NCI-H2081 (cell line): Measurements from ENCODE around the gene CNTD1.
"Not testable (repeated sequence)": the region's sequence is repeated elsewhere in the genome, so short reads cannot be mapped to it uniquely, and the experiment has no call there.

Experiments
- DNase-seq, 2 experiments: peaks; one replicate each; lab custom pipeline; 2025; lab: John Stamatoyannopoulos, UW

The CNTD1 gene, protein sequence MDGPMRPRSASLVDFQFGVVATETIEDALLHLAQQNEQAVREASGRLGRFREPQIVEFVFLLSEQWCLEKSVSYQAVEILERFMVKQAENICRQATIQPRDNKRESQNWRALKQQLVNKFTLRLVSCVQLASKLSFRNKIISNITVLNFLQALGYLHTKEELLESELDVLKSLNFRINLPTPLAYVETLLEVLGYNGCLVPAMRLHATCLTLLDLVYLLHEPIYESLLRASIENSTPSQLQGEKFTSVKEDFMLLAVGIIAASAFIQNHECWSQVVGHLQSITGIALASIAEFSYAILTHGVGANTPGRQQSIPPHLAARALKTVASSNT

DNA sequence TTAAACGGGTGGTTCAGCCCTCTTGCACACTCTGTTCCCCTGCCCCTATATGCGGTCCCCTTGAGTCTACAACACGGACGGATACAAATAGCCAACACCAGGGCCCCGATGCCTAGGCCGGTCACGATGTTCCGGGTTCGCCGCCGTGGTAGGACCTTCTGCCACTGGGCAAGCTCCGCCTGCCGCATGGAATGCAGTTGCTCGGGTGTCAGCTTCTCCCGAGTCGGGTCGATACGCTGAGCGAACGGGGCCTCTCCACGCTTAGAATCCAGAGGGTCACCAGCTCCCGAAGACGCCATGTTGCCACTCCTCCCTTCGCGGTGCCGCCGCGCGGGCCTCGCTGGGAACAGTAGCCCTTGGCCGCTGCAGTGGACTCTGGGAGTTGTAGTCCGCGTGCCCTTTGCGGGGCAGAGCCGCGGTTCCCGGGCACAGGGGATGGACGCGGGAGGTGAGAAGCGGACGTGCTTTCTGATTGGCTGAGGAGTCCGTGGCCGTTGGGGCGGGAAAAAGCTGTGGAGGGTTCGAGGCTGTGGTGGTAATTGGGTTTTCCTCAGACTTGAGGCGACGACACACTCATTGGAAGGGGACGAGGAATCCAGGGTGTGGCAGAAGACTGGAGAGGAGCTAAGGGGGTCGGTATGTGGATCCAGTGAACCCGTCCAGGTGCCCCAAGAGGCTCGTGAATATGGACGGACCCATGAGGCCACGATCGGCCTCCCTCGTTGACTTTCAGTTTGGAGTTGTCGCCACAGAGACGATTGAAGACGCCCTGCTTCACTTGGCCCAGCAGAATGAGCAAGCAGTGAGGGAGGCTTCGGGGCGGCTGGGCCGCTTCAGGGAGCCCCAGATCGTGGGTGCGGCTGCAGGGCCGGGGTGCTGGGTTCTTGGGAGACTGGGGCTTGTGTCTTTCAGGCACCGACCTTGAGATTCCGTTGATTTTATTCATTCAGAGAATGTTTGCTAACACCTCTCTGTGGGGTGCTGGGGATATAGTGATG, at the start of gene CNTD1, which contains the start of gene COA3:
Gene CNTD1 (plus strand): TSS at position 479 of the 998 bp plus-strand sequence. CDS start 207 bp downstream, at position 686.
Gene COA3 (minus strand): TSS at position 322 of the 998 bp plus-strand sequence. CDS start 23 bp downstream, at position 299.
- peak; percentile 78 to 91 for DNase-seq

DNA sequence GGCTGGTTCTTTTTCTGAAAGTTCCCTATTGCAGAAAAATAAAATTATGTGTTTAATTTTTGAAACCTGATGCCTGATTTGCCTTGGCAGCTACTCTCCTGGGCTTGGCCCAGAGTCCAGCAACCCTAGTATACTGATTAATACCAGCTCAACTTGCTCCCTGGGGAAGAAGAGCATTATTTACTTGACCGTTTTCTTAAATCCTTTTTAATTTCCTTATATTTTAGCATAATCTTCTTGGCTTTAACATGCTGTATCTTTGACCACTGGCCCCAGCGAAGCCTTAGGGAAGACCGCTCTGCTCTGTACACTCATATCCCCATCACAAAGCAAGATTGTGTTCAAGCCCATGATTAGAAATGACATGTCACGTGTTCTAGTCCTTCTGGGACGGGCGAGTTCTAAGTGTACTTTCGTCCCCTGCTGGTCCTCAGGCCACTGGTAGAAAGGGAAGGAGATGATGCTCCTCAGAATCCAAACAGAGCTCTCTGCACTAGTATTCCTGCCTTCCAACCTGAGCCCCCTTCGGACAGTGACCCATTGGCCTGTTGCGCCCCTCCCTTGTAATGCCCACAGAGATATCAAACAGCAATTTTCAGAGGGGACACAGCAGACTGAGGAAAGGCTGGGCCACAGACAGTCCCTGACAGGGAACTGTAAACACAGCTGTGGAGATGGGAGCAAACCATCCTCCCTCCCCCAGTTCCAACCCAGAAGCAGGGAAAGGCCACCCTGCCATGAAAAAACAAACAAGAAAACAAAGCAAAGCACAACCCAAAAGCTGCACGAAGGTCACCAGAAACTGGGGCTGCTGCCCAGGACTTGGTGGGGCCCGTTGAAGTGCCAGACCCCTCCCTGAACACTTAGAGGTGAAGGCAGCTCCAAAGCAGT, 49.5 kb upstream of the CNTD1 start:
- DNase-seq, result no peak

DNA sequence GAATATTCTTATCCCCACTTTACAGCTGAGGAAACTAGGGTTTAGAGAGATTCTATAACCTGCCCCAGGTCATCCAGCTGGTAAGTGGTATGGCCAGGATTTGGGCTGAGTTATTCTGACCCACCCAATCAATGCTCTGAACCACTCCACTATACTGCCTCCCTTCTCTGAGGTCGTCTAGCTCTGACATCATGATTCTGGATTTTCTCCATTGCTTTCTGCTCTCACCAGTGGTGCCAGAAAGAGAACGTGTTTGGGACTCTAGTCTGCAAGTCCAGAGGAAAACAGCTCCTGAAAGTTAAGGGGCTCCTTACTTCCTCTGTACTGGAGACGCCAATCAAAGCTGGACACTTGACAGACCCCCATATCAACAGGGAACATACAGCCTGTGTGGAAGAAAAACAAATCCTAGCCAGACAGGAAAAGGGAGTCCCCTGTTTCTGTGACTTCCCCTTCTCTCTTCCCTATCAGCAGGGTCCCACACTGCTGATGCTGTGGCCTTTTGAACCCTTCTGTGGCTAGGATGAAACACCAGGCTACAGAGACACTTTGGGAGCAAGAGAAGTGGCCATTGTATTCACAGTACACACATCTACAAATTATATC, 47.8 kb upstream of the CNTD1 start:
- DNase-seq, result no peak

DNA sequence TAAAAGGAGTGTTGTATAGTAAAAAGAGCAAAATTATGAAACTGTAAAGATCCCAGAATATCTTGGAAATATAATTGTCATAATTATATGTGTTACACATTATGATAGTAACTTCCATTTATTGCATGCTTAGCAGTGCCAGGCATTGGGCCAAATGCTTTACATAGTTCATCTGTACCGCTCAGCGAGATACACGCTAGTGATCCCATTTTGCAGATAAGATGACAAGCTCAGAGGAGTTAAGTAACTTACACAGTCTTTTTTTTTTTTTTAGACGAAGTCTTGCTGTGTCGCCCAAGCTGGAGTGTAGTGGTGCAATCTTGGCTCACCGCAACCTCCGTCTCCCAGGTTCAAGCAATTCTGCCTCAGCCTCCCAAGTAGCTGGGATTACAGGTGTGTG, 47.0 kb upstream of the CNTD1 start:
- DNase-seq, result no peak

DNA sequence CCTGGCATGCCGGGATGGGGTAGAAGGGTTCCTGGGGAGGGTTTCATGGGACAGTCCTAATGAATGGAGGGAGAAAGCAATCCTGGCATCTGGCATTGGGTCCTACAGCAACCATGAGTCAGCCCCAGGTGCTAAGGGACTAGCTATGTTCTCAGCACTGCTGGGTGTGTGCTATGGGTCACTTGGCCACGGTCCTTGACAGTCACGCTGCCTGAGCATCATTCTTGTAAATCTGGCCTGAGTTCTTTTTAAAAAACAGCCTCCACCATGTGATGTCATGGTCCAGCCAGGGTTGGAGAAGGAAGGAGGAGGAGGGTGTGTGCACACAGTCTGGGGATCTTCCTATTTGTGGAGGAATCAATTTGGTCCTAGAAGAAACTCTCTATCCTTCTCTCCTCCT, 43.9 kb upstream of the CNTD1 start:
- no peak for DNase-seq

DNA sequence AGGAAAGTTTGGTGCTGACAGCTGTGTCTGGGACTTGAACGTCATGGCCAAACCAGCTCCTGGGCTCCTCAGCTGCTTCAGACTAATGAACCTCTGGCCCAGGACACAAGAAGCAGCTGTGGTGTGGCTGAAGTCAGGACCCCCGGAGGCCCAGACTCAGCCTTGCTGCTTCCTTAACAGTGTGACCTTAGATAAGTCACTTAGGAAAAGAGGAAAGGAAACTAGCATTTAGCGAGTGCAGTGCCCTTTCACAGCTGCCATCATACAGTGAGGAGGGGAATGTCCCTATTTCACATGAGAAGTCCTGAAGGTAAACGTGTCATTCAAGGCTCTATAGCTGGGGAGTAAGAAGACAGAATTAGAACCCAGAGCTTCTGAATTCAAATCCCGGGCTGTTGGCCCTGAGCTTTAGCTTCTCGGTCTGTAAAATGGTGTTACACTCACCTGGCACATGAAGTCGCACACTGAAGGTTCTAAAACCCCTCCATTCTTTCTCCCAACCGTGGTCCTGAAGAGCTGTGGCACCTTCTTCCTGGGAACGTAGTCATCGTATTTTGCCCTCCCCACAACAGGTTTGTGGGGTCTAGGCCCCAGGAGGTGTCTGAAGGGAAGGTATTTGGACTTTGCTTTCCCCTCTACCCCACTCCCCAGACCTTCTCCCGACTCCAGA, 38.5 kb upstream of the CNTD1 start:
- no peak for DNase-seq

DNA sequence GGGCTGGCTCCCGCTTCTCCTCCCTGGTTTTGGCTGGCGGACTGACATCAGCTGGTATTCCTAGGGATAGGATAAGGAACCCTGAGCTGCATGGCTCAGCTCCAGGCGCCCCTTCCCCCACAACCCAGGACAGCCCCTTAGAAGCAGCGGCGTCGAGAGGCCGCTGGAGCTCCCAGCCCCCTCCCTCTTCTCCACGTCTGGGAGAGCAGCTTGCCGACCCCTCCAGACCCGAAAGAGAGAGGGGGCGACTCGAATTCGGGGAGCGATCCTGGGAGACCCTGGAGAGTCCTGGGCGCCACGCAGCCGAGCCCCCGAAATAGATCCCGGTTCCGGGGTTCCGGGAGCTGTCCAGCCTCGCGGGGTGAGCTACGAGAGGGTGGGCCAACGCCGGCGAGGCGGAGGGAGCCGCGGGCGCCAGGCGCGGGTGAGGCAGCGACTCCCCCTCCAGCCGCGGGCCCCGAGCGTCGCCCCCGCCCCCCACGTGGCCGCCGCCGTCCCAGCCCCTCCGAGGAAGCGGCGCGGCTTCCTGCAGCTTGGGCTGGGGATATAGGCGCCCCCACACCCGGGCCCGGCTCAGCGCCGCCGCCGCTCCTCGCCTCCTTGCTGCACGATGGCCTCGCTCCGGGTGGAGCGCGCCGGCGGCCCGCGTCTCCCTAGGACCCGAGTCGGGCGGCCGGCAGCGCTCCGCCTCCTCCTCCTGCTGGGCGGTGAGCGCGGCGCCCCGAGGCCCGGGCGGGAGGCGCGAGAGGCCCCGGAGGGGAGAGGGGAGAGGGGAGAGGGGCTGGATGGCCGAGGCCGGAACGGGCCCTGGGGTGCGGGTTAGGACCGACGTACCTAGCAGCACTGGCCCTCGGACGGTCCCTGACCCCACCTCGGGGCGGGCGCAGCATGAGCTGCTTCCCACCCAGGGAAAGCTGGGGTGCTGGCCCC, 37.7 kb upstream of the CNTD1 start, which contains the start of gene RAMP2:
Gene RAMP2 (plus strand): TSS at position 576 of the 930 bp plus-strand sequence. CDS start 35 bp downstream, at position 611.
- peak in 1 of 2 experiments; percentile 25 for DNase-seq

DNA sequence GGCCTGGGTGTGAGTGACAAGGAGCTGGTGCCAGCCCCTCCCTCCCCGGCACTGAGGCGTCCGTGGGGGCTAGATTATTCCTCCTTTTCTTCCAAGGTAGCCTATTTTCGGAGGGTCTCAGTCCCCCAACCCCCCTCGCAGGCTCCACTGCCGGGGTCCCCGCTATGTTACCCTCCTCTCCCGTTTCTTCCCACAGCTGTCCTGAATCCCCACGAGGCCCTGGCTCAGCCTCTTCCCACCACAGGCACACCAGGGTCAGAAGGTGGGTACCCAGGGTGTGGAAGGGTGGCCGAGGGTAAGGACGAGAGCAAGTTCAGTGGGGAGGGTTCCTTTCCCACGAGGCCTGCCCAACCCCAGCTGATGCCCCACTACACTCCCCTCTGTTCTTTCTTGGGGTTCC, 37.0 kb upstream of the CNTD1 start:
- DNase-seq, result no peak

DNA sequence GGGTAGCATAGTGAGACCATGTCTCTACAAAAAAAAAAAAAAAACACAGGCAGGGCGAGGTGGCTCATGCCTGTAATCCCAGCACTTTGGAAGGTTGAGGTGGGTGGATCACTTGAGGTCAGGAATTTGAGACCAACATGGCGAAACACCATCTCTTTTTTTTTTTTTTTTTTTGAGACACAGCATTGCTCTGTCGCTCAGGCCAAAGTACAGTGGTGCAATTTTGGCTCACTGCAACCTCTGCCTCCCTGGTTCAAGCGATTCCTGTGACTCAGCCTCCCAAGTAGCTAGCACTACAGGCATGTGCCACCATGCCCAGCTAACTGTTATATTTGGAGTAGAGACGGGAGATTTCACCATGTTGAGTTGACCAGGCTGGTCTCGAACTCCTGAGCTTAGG, 32.5 kb upstream of the CNTD1 start:
- no peak for DNase-seq

DNA sequence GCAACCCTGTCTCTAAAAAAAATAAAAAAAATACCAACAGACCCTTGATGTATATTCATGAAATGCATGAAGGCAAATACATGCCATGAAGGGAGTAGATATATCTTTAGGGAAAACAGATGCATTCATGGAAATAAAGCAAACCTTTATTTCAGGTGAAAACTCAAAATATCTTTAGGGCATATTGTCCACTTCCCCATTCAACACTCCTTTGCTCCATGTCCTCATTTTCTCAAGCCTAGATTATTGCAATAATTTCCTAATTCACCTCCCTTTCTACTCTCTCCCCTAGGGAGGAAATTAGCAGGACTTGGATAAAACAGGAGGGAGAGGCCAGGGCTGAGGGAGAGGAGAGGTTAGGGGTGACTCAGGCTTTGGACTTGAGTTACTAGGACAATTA, 31.1 kb upstream of the CNTD1 start:
- DNase-seq, result no peak

DNA sequence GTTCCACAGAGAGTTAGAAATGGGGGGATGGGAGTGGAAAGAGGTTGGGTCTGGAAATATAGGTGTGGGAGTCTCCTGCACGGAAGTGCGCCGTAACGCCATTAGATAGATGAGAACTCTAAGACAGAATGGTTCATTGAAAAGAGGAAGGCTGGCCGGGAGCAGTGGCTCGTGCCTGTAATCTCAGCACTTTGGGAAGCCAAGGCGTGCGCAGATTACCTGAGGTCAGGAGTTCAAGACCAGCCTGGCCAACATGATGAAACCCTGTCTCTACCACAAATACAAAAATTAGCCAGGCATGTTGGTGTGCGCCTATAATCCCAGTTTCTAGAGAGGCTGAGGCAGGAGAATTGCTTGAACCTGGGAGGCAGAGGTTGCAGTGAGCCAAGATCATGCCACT, 30.7 kb upstream of the CNTD1 start:
- not testable (repeated sequence) for DNase-seq

DNA sequence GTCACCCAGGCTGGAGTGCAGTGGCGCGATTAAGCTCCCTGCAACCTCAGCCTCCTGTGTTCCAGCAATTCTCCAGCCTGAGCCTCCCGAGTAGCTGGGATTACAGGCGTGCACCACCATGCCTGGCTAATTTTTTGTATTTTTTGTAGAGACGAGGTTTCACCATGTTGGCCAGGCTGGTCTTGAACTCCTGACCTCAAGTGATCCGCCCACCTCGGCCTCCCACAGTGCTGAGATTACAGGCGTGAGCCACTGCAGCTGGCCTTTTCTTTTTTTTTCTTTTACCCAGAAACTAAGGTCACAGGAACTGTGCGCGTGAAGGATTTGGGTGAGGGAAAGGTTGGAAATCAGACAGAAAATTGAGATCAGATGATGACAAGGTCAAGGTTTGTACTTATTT, 28.7 kb upstream of the CNTD1 start:
- not testable (repeated sequence) for DNase-seq

DNA sequence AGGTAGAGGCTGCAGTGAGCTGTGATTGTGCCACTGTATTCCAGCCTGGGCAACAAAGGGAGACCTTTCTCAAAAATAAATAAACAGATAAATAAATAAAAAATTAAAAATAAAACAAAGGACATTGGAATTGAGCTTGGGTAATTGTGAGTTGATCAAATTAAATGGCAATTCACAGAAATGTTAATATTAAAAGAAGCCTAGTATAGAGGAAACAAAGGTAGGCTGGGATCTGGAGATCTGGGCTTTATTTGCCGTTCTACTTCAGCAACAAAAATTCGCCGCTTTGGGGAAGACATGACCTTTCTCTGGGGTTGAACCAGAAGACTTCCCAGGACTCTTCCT, 25.7 kb upstream of the CNTD1 start:
- DNase-seq, result no peak

DNA sequence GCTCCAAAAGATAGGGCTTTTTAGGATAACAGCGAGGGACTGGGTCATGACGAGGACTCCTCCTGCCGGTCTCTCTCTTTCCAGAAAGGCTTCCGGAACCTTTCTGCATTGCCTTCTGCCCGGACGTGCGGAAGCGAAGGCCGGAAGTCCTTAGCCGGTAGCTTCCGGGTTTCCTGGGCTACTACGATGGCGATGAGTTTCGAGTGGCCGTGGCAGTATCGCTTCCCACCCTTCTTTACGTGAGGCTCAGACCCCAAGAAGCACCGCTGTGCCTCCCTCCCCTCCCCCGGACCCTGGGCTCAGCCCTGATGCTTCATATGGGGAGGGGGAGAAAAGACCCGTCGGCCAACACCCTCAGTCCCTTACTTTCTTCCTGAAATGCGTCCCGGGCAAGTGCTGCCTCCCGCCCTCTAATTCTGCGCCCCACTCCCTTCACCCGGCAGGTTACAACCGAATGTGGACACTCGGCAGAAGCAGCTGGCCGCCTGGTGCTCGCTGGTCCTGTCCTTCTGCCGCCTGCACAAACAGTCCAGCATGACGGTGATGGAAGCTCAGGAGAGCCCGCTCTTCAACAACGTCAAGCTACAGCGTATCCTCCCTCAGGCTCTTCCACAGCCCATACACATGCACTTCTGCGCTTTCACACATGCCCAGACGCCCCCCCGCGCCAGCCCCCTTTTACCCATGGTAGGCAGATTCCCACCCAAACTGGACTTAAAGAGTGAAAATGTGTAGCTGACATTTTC, 25.2 kb upstream of the CNTD1 start, which contains the start of gene VPS25:
Gene VPS25 (plus strand): TSS at position 160 of the 746 bp plus-strand sequence. CDS start 27 bp downstream, at position 187.
- DNase-seq, result peak; percentile 81 to 91

DNA sequence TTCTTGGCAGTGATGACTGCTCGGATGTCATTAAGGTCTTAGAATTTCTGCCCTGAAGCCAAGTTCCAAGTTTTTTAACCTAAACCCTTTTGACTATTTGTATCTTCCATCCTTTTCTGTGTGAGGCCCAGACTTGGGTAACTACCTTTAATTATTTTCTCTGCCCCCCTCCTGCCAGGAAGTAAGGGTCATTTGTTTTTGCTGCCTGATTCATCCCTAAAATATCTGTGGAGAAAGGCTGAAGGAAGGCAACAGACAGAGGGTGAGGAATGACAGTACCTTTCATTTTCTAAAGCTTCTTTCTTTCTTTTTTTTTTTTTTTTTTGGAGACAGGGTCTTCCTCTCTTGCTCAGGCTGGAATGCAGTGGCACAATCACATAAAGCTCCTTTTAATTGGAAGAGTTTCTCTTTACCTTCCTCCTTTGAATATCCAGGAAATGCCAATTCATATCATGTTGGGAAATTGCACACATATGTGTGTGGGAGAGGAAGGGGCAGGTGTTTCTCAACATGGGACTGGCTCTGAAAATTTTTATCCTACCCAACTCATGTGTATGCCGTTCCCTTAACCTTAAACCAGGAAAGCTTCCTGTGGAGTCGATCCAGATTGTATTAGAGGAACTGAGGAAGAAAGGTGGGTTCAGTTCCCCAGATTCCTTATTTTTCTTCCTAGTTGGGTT, 24.5 kb upstream of the CNTD1 start:
- DNase-seq, result no peak

DNA sequence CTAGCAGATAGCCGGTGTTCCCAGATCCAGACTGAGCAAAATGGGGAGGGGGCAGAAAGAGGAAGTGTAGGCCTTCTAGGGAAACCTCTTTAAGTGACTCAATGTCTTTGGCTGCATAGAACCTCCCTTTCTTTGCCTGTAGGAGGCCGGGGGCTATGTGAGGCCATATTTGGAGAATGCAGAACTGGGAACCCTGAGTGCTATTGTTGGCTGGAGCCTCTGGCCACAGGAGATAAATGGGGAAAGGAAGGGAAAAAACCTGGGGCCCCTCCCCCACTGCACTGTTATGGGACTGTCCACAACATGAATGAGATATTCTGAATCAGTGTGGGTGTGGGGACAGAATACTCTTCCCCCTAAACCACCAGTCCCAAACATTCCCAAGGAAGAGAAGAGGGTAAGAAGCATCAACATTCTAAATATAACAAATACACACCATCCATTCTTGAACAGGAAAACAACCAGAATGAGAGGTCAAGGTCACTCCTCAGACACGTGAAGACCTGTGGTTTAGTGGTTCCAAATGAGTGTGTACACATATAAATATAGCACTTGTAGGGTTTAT, 23.0 kb upstream of the CNTD1 start:
- no peak for DNase-seq

DNA sequence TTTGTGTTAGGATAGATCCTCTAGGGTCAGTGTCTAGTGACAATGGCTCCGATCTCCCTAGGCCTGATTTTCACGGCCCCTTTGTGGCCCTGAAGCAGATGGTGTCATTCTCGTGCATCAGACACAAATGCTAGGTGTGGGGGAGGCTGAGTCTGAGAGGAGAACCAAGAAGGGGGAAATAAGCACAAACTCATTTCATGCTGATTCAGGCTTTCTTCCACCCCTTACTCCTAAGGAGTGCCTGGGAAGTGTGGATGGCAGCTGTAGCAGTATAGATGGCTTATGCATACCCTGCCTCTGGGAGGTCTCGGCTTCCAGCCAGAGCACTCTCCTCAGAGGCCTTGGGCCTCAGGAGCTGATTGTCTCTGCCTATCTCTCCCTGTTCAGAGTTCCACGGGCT, 20.1 kb upstream of the CNTD1 start:
- no peak for DNase-seq
